ENCODE measurements around the gene C11orf24. TPM values are rescaled to one million over a fixed set of nuclear protein-coding genes. Genes with fewer than 3 reads are reported as not detected.

The C11orf24 gene
- total and polyA plus RNA-seq, 10 of the 15 experiments (the other 5 are each of a cell fraction or from before 2014, with no cell fraction given): 4.3 to 104 (median 41.4) TPM

- ChIA-PET SMC1A (ENCODE audit: uncharacterized antibody, unreplicated experiment) (interaction anchor here (1.3 kb wide), 1 partner anchor 39 kb away, joined by 3 read pairs; no protein-coding TSS in a partner anchor), CTCF (interaction anchor here (0.6 to 2.9 kb wide), 4 partner anchors 8 to 76 kb away, joined by 3 to 13 read pairs (median 3); no protein-coding TSS in a partner anchor), POLR2A (no interaction called here), RAD21 (ENCODE audit: unreplicated experiment) (interaction anchor here (0.7 kb wide), 1 partner anchor 863 kb away, joined by 3 read pairs; the partner anchor contains the start of gene CORO1B)
- in situ Hi-C loops (cut with MboI) (no loop called here), intact Hi-C loops (cut with micrococcal nuclease; ENCODE audit: unreplicated experiment) (no loop called here)
- Histone ChIP-seq H3K9ac (ENCODE audit: control insufficient read depth, insufficient read depth, low read length) (no peak overlapping the region), H3K27me3 (replicated peaks in 1 of 2; ENCODE audit: control insufficient read depth in 2 of 2, insufficient read depth in 2 of 2, low read length in 1 of 2) (no peaks in the 10 kb centered on the region), H3K27ac (ENCODE audit: control insufficient read depth, insufficient read depth) (no peak overlapping the region), H3K79me2 (ENCODE audit: control insufficient read depth, insufficient read depth, low read length) (no peaks in the 10 kb centered on the region), H2AFZ (ENCODE audit: control insufficient read depth, low read depth, low read length) (no peak overlapping the region), H3K4me3 (no peak overlapping the region), H3K9me3 (replicated peaks; ENCODE audit: control insufficient read depth, insufficient read depth, low read length) (peaks cover 3% of the 10 kb centered on the region; the same call in 1 of the 3 replicates), H3K4me1 (ENCODE audit: control insufficient read depth, insufficient read depth, low read length) (no peaks in the 10 kb centered on the region; the same call in 1 of the 2 replicates), H4K20me1 (ENCODE audit: control insufficient read depth, insufficient read depth) (no peaks in the 10 kb centered on the region), H3K36me3 (ENCODE audit: control insufficient read depth in 2 of 2, insufficient read depth in 2 of 2, low read length in 1 of 2) (no peaks in the 10 kb centered on the region), H3K4me2 (ENCODE audit: control insufficient read depth, insufficient read depth) (no peak overlapping the region)
- 78% methylated on average over 3 of the region's 3 CpGs for WGBS (ENCODE audit: insufficient coverage, insufficient replicate concordance, low lambda C conversion rate, missing lambda C conversion rate)
- ATAC-seq: no peak
- TF ChIP-seq ATF2 (IDR thresholded peaks at IDR 0.05; ENCODE audit: low read length) (no peak), STAT3 (IDR thresholded peaks at IDR 0.05; ENCODE audit: low read depth, low read length) (no peak), SP1 (IDR thresholded peaks at IDR 0.05; ENCODE audit: low read depth, low read length) (no peak), BHLHE40 (IDR thresholded peaks at IDR 0.05; ENCODE audit: borderline replicate concordance in 1 of 2, low read depth in 2 of 2, low read length in 1 of 2) (no peak), SMAD1 (IDR thresholded peaks at IDR 0.05; ENCODE audit: low read depth, partially characterized antibody) (no peak), BACH1 (IDR thresholded peaks at IDR 0.05; ENCODE audit: borderline replicate concordance) (no peak), NBN (IDR thresholded peaks at IDR 0.05) (no peak), ASH2L (IDR thresholded peaks at IDR 0.05; ENCODE audit: borderline replicate concordance, low read depth) (no peak), HSF1 (IDR thresholded peaks at IDR 0.05; ENCODE audit: low read depth, low read length) (no peak), POLR2AphosphoS2 (IDR thresholded peaks at IDR 0.05; ENCODE audit: low read depth, low read length) (no peak), MTA2 (IDR thresholded peaks at IDR 0.05; ENCODE audit: low read depth) (no peak)
- no TSS peak for BruUV-seq (replicated peaks)
- DNase-seq (ENCODE audit: low read depth, low spot score): no peak
- FAIRE-seq: no peak
Observed at GRCh38 chr11:68306636-68307035, 34.9 kb upstream of the C11orf24 start.
